Activated effector memory CD4-positive, alpha-beta T cell treated with anti-CD3 and anti-CD28 coated beads, Interleukin-2, amount 50 U/mL, for 16 hours (primary cell): ENCODE results near the gene HMGCR.

Experiments
- DNase-seq: peaks from one replicate; pipeline ENCODE4 v3.0.0-alpha.2; 2020

Gene HMGCR

GRCh38 chr5:75341934-75342333 lies 4.9 kb downstream of the HMGCR start:
- DNase-seq, result no peak

GRCh38 chr5:75342836-75343235 lies 5.8 kb downstream of the HMGCR start:
- no peak for DNase-seq

GRCh38 chr5:75348241-75348640 lies 11.2 kb downstream of the HMGCR start:
- no peak for DNase-seq

GRCh38 chr5:75349663-75350062 lies 12.6 kb downstream of the HMGCR start:
- DNase-seq, result no peak

- no peak for DNase-seq
Measured at GRCh38 chr5:75351139-75351926, 14.3 kb downstream of the HMGCR start.

GRCh38 chr5:75355236-75355635 lies 18.2 kb downstream of the HMGCR start:
- no peak for DNase-seq

- DNase-seq, result no peak
Measured at GRCh38 chr5:75356719-75357118, 19.7 kb downstream of the HMGCR start.

GRCh38 chr5:75358117-75358516 lies 21.1 kb downstream of the HMGCR start:
- DNase-seq, result no peak

- no peak for DNase-seq
Measured at GRCh38 chr5:75361310-75361709, 24.3 kb downstream of the HMGCR start.

- DNase-seq, result no peak
Measured at GRCh38 chr5:75362474-75362975, 25.5 kb downstream of the HMGCR start.

GRCh38 chr5:75363111-75363510 lies 26.1 kb downstream of the HMGCR start:
- DNase-seq, result no peak

GRCh38 chr5:75363726-75364495 lies 26.9 kb downstream of the HMGCR start:
- DNase-seq, result no peak

- DNase-seq, result no peak
Measured at GRCh38 chr5:75364571-75365280, 27.7 kb downstream of the HMGCR start.

GRCh38 chr5:75365740-75366139 lies 28.7 kb downstream of the HMGCR start:
- DNase-seq, result no peak

GRCh38 chr5:75366787-75367186 lies 29.8 kb downstream of the HMGCR start:
- no peak for DNase-seq

GRCh38 chr5:75367401-75367800 lies 30.4 kb downstream of the HMGCR start:
- DNase-seq, result no peak

GRCh38 chr5:75368391-75368790 lies 31.4 kb downstream of the HMGCR start:
- no peak for DNase-seq

GRCh38 chr5:75373862-75374261 lies 36.8 kb downstream of the HMGCR start:
- DNase-seq, result no peak

- no peak for DNase-seq
Measured at GRCh38 chr5:75374394-75374814, 37.4 kb downstream of the HMGCR start.

GRCh38 chr5:75375414-75375813 lies 38.4 kb downstream of the HMGCR start:
- DNase-seq, result no peak

GRCh38 chr5:75380099-75380498 lies 43.1 kb downstream of the HMGCR start:
- DNase-seq, result no peak

- no peak for DNase-seq
Measured at GRCh38 chr5:75381456-75381855, 44.4 kb downstream of the HMGCR start.

- DNase-seq, result no peak
Measured at GRCh38 chr5:75384218-75384617, 47.2 kb downstream of the HMGCR start.
